Astrocyte (in vitro differentiated cells and primary cell): ENCODE measurements around the gene EP400.

Experiments
- EZH2 ChIP-seq: IDR thresholded peaks from 2 replicates; pipeline ENCODE4 v1.6.1; 2012; ENCODE audit warnings: mild to moderate bottlenecking, low read length, inconsistent platforms; ENCODE audit not compliant: insufficient read depth
- TF ChIP-seq, protein P1 (sequence below): IDR thresholded peaks from 2 replicates; pipeline ENCODE4 v1.5.1; 2011; ENCODE audit warnings: low read depth, mild to moderate bottlenecking, inconsistent platforms, low read length, moderate library complexity; ENCODE audit not compliant: insufficient read depth

DNA sequence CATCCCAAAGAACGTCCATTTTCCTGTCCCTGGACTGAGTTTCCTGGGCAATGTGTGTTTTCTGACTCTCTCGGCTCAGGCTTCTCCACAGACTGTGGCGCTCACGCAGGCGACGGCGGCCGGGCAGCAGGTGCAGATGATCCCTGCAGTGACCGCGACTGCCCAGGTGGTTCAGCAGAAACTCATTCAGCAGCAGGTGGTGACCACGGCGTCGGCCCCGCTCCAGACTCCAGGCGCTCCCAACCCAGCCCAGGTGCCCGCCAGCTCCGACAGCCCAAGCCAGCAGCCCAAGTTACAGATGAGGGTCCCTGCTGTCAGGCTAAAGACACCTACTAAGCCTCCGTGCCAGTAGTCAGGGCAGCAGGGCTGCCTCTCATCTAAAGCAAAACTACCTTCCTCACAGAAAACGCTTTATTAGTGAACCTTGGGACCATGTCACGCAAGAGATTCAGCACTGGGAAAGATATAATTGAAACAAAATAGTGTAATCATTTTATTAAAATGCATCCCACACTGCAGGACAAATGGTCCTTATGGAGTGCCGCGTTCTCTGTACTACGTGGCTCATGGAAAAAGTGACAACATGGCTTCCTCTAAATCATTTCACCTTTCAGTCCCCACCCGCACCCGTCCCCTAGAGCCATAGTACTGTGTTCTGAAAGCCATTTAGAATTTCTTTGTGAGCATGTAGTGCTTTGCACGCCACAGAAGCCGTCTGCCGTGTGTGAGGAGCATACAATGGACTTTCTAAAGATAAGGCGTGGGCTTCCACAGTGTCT, 127.8 kb downstream of the EP400 start:
- TF ChIP-seq, protein P1, sequence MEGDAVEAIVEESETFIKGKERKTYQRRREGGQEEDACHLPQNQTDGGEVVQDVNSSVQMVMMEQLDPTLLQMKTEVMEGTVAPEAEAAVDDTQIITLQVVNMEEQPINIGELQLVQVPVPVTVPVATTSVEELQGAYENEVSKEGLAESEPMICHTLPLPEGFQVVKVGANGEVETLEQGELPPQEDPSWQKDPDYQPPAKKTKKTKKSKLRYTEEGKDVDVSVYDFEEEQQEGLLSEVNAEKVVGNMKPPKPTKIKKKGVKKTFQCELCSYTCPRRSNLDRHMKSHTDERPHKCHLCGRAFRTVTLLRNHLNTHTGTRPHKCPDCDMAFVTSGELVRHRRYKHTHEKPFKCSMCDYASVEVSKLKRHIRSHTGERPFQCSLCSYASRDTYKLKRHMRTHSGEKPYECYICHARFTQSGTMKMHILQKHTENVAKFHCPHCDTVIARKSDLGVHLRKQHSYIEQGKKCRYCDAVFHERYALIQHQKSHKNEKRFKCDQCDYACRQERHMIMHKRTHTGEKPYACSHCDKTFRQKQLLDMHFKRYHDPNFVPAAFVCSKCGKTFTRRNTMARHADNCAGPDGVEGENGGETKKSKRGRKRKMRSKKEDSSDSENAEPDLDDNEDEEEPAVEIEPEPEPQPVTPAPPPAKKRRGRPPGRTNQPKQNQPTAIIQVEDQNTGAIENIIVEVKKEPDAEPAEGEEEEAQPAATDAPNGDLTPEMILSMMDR, result no peak
- TF ChIP-seq EZH2, result no peak
